Left ventricle myocardium inferior (tissue), 1 donor: Measurements from ENCODE around the gene CDC42BPA. TPM values are rescaled to one million over a fixed set of nuclear protein-coding genes. Genes with fewer than 3 reads are reported as not detected.

Source experiments
- DNase-seq: peaks from one replicate; pipeline ENCODE4 v3.0.0-alpha.2; 2020
- H3K27ac ChIP-seq: fragments of 200-600 bp; replicated peaks from 2 replicates; pipeline ENCODE4 v1.8.0; 2021
- H3K27me3 ChIP-seq: fragments of 200-600 bp; 2 replicates; pipeline ENCODE4 v1.8.0; 2021; ENCODE audit warnings: low read depth
- H3K36me3 ChIP-seq: fragments of 200-600 bp; 2 replicates; pipeline ENCODE4 v1.8.0; 2021
- H3K4me1 ChIP-seq: fragments of 200-600 bp; 2 replicates; pipeline ENCODE4 v1.8.0; 2021
- H3K4me3 ChIP-seq: fragments of 200-600 bp; 2 replicates; pipeline ENCODE4 v1.8.0; 2021; ENCODE audit warnings: mild to moderate bottlenecking, moderate library complexity
- H3K9me3 ChIP-seq: fragments of 200-600 bp; replicated peaks from 2 replicates; pipeline ENCODE4 v1.8.0; 2021
- intact Hi-C: fragments of 100-400 bp; cut with micrococcal nuclease; formaldehyde crosslinking; loops from one replicate; pipeline ENCODE4 v1.11.0; 2022
- total RNA-seq: library from RNA; stranded (reverse); fragmentation: NEBNext Ultra II Directional; extraction: Animal tissue kit (Norgen Biotek cat#: 25700); gene quantifications from one replicate; pipeline ENCODE4 v1.2.1, GENCODE V29; 2021
- TF ChIP-seq, protein P1 (sequence below): fragments of 200-600 bp; IDR thresholded peaks from 2 replicates; pipeline ENCODE4 v1.8.0; 2021; ENCODE audit warnings: antibody characterized with exemption, mild to moderate bottlenecking, borderline replicate concordance
- donor health status: DM: no; HTN: yes; CAD: no; lungs with severe emphysema.

Gene CDC42BPA
- total RNA-seq, 1 donor from 2014 or later, result 35.1 TPM

- peak overlapping the region; percentile 96 for H3K27ac ChIP-seq
- DNase-seq, result no peak
- H3K4me3 ChIP-seq, result no peak overlapping the region
- intact Hi-C loops, result no loop called here
- no peaks in the 10 kb centered on the region for H3K27me3 ChIP-seq
- no peaks in the 10 kb centered on the region for H3K9me3 ChIP-seq
- TF ChIP-seq, protein P1, sequence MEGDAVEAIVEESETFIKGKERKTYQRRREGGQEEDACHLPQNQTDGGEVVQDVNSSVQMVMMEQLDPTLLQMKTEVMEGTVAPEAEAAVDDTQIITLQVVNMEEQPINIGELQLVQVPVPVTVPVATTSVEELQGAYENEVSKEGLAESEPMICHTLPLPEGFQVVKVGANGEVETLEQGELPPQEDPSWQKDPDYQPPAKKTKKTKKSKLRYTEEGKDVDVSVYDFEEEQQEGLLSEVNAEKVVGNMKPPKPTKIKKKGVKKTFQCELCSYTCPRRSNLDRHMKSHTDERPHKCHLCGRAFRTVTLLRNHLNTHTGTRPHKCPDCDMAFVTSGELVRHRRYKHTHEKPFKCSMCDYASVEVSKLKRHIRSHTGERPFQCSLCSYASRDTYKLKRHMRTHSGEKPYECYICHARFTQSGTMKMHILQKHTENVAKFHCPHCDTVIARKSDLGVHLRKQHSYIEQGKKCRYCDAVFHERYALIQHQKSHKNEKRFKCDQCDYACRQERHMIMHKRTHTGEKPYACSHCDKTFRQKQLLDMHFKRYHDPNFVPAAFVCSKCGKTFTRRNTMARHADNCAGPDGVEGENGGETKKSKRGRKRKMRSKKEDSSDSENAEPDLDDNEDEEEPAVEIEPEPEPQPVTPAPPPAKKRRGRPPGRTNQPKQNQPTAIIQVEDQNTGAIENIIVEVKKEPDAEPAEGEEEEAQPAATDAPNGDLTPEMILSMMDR, result no peak
- H3K36me3 ChIP-seq, result peaks cover 63% of the 10 kb centered on the region
- H3K4me1 ChIP-seq, result peaks cover 97% of the 10 kb centered on the region
Observed at GRCh38 chr1:226981838-226982237, 336.5 kb downstream of the CDC42BPA start.

- Histone ChIP-seq H3K4me3 (no peak overlapping the region), H3K27ac (peak overlapping the region; percentile 96), H3K9me3 (no peaks in the 10 kb centered on the region), H3K27me3 (no peaks in the 10 kb centered on the region), H3K4me1 (peaks cover 97% of the 10 kb centered on the region), H3K36me3 (peaks cover 59% of the 10 kb centered on the region)
- DNase-seq, result no peak
- intact Hi-C loops, result no loop called here
- TF ChIP-seq, protein P1, result no peak
Observed at GRCh38 chr1:226981386-226981817, 336.9 kb downstream of the CDC42BPA start.

- H3K27ac ChIP-seq, result peak overlapping the region; percentile 96
- H3K9me3 ChIP-seq, result no peaks in the 10 kb centered on the region
- TF ChIP-seq, protein P1, result no peak
- no peaks in the 10 kb centered on the region for H3K27me3 ChIP-seq
- DNase-seq, result peak; percentile 75
- H3K36me3 ChIP-seq, result peaks cover 53% of the 10 kb centered on the region
- intact Hi-C loops, result no loop called here
- H3K4me1 ChIP-seq, result peaks cover 94% of the 10 kb centered on the region
- H3K4me3 ChIP-seq, result peak overlapping the region; percentile 33
Observed at GRCh38 chr1:226980565-226981385, 337.5 kb downstream of the CDC42BPA start.

DNA sequence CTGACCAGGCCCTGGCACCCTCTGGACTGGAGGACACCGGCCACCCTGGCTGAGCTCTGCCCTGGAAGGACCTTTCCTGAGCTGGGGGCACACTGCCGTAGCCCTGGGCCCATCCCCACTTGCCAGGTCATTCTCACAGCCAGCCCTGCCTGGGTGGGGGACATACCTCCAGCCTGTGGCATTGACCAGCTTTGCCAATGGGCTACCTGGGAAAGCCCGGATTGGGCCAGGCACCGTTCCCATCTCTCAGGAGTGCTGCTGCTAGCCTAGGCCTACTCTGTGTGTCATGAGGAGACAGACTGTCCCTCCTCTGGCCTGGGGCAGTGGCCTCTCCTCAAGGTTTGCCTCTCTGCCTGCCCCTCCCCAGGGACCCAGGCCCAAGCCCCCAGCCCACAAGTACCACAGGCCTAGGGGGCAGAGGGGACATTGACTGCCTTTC lies 338.2 kb downstream of the CDC42BPA start:
- DNase-seq, result peak; percentile 17
- TF ChIP-seq, protein P1, result no peak
- Histone ChIP-seq H3K4me1 (peaks cover 94% of the 10 kb centered on the region), H3K27me3 (no peaks in the 10 kb centered on the region), H3K36me3 (peaks cover 47% of the 10 kb centered on the region), H3K27ac (peak overlapping the region; percentile 96), H3K9me3 (no peaks in the 10 kb centered on the region), H3K4me3 (peak overlapping the region; percentile 33)
- intact Hi-C loops, result no loop called here

GRCh38 chr1:226979517-226980121 lies 338.7 kb downstream of the CDC42BPA start:
- DNase-seq, result peak; percentile 59
- Histone ChIP-seq H3K9me3 (no peaks in the 10 kb centered on the region), H3K4me3 (peak overlapping the region; percentile 7), H3K4me1 (peaks cover 94% of the 10 kb centered on the region), H3K27ac (peak overlapping the region; percentile 96), H3K36me3 (peaks cover 42% of the 10 kb centered on the region), H3K27me3 (no peaks in the 10 kb centered on the region)
- TF ChIP-seq, protein P1, result no peak
- intact Hi-C loops, result no loop called here
